Measurements from ENCODE around the gene CST3. TPM values are rescaled to one million over a fixed set of nuclear protein-coding genes. Genes with fewer than 3 reads are reported as not detected.

CST3 gene
- total RNA-seq, 1 experiment from 2014 or later, result 181 TPM

GRCh38 chr20:23641936-23642751, 4.4 kb upstream of the CST3 start:
- no peaks in the 10 kb centered on the region for H3K9me2 ChIP-seq (ENCODE audit: insufficient read depth)
- ChIA-PET POLR2A (no interaction called here), RAD21 (ENCODE audit: low non-redundant PET in 1 of 2, low total read pairs in 2 of 2, uncharacterized antibody in 2 of 2, unreplicated experiment in 2 of 2) (no interaction called here), CTCF (no interaction called here)
- H4K20me1 ChIP-seq (ENCODE audit: insufficient read depth), result no peaks in the 10 kb centered on the region
- DNase-seq (ENCODE audit: low read depth, low spot score), result no peak
- H3K36me3 ChIP-seq (ENCODE audit: control insufficient read depth in 1 of 2, insufficient read depth in 2 of 2, low read length in 2 of 2), result no peaks in the 10 kb centered on the region
- H3K9me3 ChIP-seq (ENCODE audit: control insufficient read depth in 1 of 2, insufficient read depth in 1 of 2, low read depth in 1 of 2, low read length in 2 of 2), result no peaks in the 10 kb centered on the region
- H3K4me3 ChIP-seq (replicated peaks in 1 of 2; ENCODE audit: low read depth in 1 of 2, low read length in 2 of 2), result no peak overlapping the region
- no peak for ATAC-seq
- H2AFZ ChIP-seq (ENCODE audit: low read depth, low read length, poor library complexity, severe bottlenecking), result no peak overlapping the region
- intact Hi-C loops (cut with micrococcal nuclease), result no loop called here
- H3K27ac ChIP-seq (ENCODE audit: low read depth, low read length), result no peak overlapping the region
- H3K9ac ChIP-seq (ENCODE audit: low read length), result no peak overlapping the region
- no TSS peak for BruUV-seq (replicated peaks)
- H3K27me3 ChIP-seq (ENCODE audit: insufficient read depth, low read length), result no peaks in the 10 kb centered on the region
- peaks cover 4% of the 10 kb centered on the region for H3K79me2 ChIP-seq (ENCODE audit: insufficient read depth, low read length)
- no peak overlapping the region for H3K4me2 ChIP-seq (ENCODE audit: low read length)
- TF ChIP-seq FOSL1 (IDR thresholded peaks at IDR 0.05; ENCODE audit: low read depth) (no peak), SP1 (IDR thresholded peaks at IDR 0.05; ENCODE audit: low read depth) (no peak), YY1 (IDR thresholded peaks at IDR 0.05; ENCODE audit: extremely low read depth, insufficient replicate concordance, low read depth, low read length) (no peak), POLR2AphosphoS5 (IDR thresholded peaks at IDR 0.05; ENCODE audit: low read depth, low read length) (no peak), POLR2A (IDR thresholded peaks at IDR 0.05; ENCODE audit: borderline replicate concordance, extremely low read depth, insufficient read depth, insufficient read length) (no peak), MAX (IDR thresholded peaks at IDR 0.05) (no peak), CBX3 (IDR thresholded peaks at IDR 0.05; ENCODE audit: low read depth) (no peak), ELF1 (IDR thresholded peaks at IDR 0.05; ENCODE audit: borderline replicate concordance, low read depth) (no peak), ATF3 (IDR thresholded peaks at IDR 0.05) (no peak), EZH2 (IDR thresholded peaks at IDR 0.05) (no peak), EZH2phosphoT487 (IDR thresholded peaks at IDR 0.05; ENCODE audit: borderline replicate concordance) (no peak), JUND (IDR thresholded peaks at IDR 0.05) (no peak), ZBTB33 (IDR thresholded peaks at IDR 0.05; ENCODE audit: extremely low read depth, insufficient replicate concordance, low read length) (no peak), TCF7L2 (IDR thresholded peaks at IDR 0.05; ENCODE audit: borderline replicate concordance, extremely low read depth, insufficient read depth, insufficient read length) (no peak), ZFX (IDR thresholded peaks at IDR 0.05) (no peak)
- peaks cover 17 to 23% of the 10 kb centered on the region in 2 experiments for H3K4me1 ChIP-seq (ENCODE audit: control insufficient read depth in 1 of 2, insufficient read depth in 2 of 2, low read length in 2 of 2)

Data from HCT116 (cell line).